CD4-positive, alpha-beta T cell treated with Interleukin-6 at 100 ng/mL for 8 hours (primary cell): ENCODE data around the gene L3MBTL4.
"Not testable (repeated sequence)": the region's sequence is repeated elsewhere in the genome, so short reads cannot be mapped to it uniquely, and the experiment has no call there.

Experiments
- DNase-seq: peaks from one replicate; pipeline ENCODE4 v3.0.0-alpha.2; 2020; ENCODE audit warnings: mixed read lengths, low spot score

L3MBTL4 gene

GRCh38 chr18:6106091-6106685, 308.5 kb downstream of the L3MBTL4 start:
- DNase-seq, result no peak

DNA sequence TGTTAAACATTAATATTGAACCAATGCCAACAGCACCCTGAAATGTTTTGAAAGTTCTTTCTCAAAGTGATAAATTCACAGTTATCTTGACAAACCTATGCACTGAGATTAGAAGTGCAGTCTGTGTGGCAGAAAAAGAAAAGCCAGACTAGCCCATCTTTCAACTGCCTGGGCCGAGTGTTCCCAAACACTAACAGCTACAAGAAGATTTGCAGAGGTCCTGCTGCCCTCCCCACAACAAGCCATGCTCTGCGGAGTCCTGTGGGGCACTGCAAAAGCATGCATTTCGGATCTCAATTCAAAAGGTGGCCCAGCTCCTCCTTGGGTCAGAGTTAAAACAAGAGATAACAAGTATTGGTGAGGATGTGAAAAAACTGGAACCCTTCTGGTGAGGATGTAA, 311.0 kb downstream of the L3MBTL4 start:
- DNase-seq, result no peak

DNA sequence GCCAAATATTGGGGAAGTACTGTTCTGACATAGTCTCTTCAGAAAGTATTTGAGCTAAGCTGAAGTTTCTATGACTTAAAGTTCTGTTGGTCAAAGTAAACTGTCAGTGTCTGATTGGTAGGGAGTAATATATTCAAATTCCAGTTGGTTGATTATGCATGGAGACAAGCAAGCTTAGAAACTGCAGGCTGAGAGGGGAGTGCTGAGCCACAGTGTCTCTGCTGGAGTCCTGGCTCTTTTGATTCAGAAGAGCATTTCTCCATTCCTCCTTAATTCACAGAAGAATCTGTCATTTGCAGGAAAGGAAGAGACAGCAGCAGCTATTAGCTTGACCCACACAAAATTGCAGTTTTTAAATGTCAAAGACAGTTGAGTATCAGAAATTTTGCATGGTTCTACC, 318.0 kb downstream of the L3MBTL4 start:
- no peak for DNase-seq

DNA sequence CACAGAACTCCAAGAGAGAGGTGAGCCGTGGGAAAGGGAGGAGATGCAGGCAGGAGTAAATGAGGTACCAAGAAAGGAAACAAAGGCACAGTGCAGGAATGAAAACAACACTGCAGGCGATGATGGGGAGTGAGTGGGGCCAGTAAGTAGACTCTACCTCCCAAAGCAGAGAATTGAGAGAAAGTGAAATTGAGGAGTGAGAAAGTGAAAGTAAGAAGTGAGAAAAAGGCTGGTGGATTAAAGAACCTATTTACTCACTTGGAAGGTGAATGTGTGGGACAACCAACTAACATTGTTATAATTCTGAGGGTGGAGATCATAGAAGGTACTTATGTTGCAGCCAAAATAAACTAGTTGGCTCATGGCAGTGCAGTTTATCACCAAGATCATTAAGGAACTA, 326.3 kb downstream of the L3MBTL4 start:
- no peak for DNase-seq

DNA sequence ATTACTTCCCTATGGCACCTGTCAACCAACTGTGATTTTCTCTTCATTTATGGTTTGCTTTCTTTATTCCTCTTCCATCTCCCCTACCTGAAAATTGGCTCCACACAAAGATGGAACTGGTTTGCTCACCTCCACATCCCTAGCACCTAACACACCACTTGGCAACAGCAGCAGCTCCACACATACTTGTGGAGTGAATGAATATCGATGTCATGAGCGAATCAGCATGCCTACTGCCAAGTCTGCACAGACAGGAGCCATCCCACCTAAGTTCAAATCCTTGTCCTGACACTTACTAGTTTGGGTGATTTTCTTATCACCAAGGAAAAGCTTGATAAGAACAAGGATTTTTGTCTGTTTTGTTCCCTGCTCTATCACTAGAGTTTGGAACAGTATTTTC, 328.0 kb downstream of the L3MBTL4 start:
- DNase-seq, result no peak

DNA sequence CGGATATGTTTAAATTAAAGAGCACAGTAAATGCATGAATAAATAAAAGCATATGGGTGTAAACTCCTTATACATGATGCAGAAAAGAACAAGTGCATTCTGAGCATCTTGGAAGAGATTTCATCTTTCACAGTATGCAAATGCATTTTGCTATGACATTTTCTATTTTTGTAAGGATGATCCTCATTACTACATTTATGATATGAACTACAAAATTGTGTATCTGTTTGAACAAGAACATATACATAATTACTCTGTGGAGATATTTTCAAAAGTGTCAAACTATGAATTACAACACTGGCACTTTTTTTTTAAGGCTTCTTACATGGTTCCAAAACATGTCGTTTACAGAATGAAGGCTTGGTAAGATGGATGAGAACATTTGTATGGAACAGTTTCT, 335.3 kb downstream of the L3MBTL4 start:
- no peak for DNase-seq

GRCh38 chr18:6078877-6079276, 335.8 kb downstream of the L3MBTL4 start:
- no peak for DNase-seq

DNA sequence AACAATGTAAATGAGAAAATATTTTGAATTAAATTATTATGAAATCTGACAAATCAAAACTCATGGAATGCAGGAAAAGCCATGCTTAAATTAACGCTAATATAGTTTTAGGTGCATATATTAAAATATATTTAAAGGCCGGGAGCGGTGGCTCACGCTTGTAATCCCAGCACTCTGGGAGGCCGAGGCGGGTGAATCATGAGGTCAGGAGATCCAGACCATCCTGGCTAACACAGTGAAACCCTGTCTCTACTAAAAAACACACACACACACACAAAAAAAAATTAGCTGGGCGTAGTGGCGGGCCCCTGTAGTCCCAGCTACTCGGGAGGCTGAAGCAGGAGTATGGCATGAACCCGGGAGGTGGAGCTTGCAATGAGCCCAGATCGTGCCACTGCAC, 342.3 kb downstream of the L3MBTL4 start:
- not testable (repeated sequence) for DNase-seq

DNA sequence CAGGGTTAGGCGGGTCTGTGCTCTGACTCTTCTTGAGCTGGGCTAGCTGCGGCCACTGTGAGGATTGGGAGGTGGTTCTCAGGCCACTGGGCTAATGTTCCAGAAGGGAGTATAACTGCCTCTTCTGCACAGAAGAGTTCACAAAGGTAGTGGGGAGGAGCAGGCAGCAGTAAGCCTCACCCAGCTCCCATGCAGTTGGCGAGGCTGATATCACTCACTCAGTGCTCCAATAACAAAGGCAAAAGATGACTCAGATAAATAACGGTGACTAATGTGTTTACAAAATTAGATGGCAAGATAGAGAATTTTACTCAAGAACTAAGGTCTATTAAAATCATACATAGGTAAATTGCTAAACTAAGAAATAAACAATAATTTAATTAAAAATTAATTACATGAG, 345.2 kb downstream of the L3MBTL4 start:
- no peak for DNase-seq

GRCh38 chr18:6069103-6069502, 345.6 kb downstream of the L3MBTL4 start:
- no peak for DNase-seq

DNA sequence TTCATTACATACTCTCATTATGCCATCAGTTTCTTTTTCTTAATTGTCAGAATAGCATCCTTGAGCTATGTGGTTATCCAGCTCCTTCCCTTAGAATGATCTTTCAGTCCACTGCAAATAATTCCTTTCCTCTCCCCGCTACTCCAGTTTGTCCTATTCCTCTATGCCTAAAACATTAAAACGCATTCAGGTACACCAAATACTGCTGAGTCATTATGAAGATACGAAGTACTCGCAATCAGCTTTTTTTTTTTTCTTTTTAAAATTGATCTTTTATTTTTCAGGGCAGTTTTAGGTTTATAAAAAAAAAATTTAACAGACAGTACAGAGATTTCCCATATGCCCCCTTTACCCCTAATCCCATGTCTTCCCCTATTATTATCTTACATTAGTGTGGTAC, 354.6 kb downstream of the L3MBTL4 start:
- no peak for DNase-seq

DNA sequence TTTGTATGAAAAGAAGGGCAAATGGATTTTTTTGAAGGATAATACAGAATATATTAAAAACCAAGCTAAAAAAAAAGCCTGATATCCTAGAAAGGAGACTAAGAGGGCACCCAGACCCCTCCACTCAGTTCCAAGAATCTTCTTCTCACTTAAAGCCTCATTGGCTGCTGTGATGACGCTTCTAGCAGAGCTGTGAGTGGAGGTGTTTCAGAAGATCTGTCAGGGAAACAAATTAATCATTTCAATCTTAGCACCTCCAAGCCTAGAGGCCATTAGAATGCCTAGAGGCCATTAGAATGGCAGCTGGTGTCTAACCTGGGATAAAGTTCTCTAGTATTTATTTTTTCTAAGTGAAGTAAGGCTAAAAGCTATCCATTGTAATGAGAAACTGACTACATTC, 355.2 kb downstream of the L3MBTL4 start:
- no peak for DNase-seq

- DNase-seq, result no peak
Measured at GRCh38 chr18:6058941-6059340, 355.8 kb downstream of the L3MBTL4 start.

DNA sequence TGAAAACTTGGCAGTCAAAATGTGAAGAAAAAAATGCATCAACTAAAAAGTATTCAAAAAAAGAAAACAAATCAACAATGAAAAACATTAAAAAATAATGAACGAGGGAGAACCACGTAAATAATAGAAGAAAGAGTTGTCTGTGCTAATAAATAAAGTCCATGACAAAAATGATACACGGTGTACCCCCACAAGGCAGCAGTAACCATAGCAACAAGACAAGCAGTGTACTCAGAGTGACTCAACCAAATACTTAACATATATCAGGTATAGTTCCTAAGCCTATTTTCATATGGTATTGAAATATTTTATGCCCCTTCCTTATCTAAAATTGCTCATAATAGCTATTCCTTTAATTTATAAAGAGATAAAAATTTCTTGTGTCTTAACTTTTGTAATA, 357.1 kb downstream of the L3MBTL4 start:
- no peak for DNase-seq

- no peak for DNase-seq
Measured at GRCh38 chr18:6056171-6056910, 358.4 kb downstream of the L3MBTL4 start.

DNA sequence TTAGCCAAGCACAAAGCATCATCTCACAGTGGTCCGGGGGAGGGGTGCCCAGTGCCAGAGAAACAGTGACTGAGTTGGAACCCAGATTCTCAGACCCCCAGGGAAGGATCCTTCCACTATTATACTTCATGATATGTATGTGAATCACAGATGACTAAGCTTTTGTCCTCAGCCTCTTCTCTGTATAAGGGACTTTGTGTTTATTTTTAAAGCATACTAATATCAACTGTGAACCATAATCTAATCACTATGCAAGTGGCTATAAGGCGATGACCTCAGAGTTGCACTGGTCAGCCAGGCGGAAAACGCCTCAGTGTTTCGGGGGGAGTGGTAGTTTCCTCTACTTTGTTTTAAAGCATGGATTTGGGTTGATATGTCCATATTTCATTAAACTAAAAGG, 359.0 kb downstream of the L3MBTL4 start:
- no peak for DNase-seq

DNA sequence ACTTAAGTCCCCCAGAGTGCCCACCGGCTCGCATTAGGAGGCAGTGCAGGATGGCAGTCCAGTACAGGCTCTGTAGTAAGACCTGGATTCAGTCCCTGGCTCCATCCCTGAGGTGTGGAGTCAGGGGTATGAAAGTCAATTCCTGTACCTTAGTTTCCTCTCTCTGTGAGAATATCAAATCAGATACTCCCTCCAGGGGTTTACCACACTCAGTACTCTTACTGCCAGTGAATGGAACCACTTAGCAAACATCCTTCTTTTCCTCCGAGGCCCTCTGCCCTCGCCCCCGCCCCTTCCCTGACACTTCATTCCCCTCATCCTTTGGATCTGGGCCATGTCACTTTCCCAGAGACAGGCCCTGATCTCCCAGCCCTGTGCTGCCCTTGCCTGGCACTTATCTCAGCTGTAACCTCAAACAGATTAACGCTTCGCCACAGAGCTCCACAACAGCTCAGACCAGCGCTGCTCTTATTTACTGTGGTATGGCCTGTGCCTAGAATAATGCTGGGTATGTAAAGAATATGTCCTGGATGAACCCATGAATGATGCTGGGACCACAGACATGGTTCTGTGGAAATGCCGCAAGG, 360.4 kb downstream of the L3MBTL4 start:
- DNase-seq, result no peak

DNA sequence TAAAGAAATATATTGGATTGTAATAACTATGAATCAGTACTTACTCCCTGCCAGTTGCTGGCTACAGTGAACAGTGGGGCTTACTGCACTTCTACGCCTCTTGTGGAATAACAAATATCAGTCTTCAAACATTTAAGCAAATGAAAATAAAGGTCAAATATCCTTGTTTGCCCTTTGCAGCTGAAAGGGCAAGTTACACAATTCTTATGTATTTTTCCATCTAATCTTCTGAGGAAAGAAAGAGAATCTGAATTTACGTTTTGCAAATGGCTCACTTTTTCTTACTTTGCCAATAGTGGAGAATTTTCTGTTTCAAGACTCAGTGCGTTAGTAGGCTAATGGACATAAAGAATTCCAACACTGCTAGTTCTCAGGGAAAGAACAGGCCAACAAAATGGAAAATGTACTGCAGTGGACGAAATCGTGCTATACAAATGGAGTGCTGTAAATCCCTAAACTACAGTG, 362.2 kb downstream of the L3MBTL4 start:
- no peak for DNase-seq

GRCh38 chr18:6047596-6047995, 367.1 kb downstream of the L3MBTL4 start:
- DNase-seq, result not testable (repeated sequence)

GRCh38 chr18:6044773-6045172, 369.9 kb downstream of the L3MBTL4 start:
- no peak for DNase-seq

DNA sequence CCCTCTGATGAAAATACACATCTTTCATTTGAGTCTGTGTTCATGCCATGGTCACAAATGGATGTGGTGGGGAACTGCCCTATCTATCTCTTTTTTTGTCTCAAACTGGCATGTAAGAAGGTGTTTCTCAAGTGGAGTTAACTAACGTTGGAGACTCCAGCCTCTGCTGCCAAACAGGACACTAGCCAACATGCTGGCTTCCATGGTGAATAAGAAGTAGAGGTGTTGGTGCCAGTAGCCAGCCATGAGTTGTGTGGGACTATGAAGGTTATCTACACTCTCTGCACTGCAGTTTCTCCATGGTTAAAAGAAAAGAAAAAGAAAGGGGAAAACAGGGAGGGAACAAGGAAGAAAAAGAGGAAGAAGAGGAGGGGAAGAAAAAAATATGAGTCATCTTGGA, 370.4 kb downstream of the L3MBTL4 start:
- DNase-seq, result no peak

GRCh38 chr18:6039055-6039454, 375.7 kb downstream of the L3MBTL4 start:
- DNase-seq, result no peak

- no peak for DNase-seq
Measured at GRCh38 chr18:6031442-6031841, 383.3 kb downstream of the L3MBTL4 start.

DNA sequence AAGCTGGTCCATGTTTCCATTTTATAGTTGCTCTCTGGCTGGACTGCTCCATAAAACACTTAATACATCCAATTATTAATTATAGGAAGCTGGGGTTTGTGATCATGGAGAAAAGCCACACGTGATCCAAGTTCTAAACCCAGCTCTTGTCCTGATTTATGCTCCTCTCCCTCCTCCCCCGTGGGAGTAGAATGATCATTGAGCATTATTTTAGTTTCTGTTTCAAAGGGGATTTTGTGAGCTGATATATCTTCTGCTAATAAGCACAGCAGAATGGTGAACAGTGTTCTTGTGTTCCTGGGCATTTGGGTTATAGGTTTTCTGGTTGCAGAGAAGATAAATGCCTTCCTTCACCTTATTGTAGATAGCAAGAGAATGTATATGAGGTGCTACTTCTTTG, 383.7 kb downstream of the L3MBTL4 start:
- DNase-seq, result no peak
